Medulla oblongata (tissue), 1 donor: ENCODE results near the gene NBPF20.
"Not testable (repeated sequence)": the region's sequence is repeated elsewhere in the genome, so short reads cannot be mapped to it uniquely, and the experiment has no call there.

Experiments
- DNase-seq: peaks from one replicate; pipeline ENCODE4 v3.0.0-alpha.2; 2015; ENCODE audit errors: extremely low spot score

The NBPF20 gene

GRCh38 chr1:145425436-145426029 lies at the start of gene NBPF20:
Gene NBPF20, minus strand, starts transcription at chr1:145425603. Its CDS starts 20,331 bp downstream, at chr1:145405272.
- DNase-seq = peak; percentile 77

GRCh38 chr1:145474837-145475368 lies 49.5 kb upstream of the NBPF20 start:
- not testable (repeated sequence) for DNase-seq

GRCh38 chr1:145472731-145473130 lies 47.3 kb upstream of the NBPF20 start:
- not testable (repeated sequence) for DNase-seq

- DNase-seq = not testable (repeated sequence)
Measured at GRCh38 chr1:145471365-145471764, 46.0 kb upstream of the NBPF20 start.

- DNase-seq = peak; percentile 54
Measured at GRCh38 chr1:145465405-145466144, 40.2 kb upstream of the NBPF20 start.

GRCh38 chr1:145464708-145465336 lies 39.4 kb upstream of the NBPF20 start:
- DNase-seq = not testable (repeated sequence)

GRCh38 chr1:145464017-145464416 lies 38.6 kb upstream of the NBPF20 start:
- not testable (repeated sequence) for DNase-seq

- DNase-seq = not testable (repeated sequence)
Measured at GRCh38 chr1:145460684-145461083, 35.3 kb upstream of the NBPF20 start.

GRCh38 chr1:145460048-145460447 lies 34.6 kb upstream of the NBPF20 start:
- not testable (repeated sequence) for DNase-seq

- not testable (repeated sequence) for DNase-seq
Measured at GRCh38 chr1:145459591-145459990, 34.2 kb upstream of the NBPF20 start.

GRCh38 chr1:145459063-145459462 lies 33.7 kb upstream of the NBPF20 start:
- DNase-seq = not testable (repeated sequence)

GRCh38 chr1:145454824-145455177 lies 29.4 kb upstream of the NBPF20 start:
- DNase-seq = not testable (repeated sequence)

GRCh38 chr1:145453873-145454823 lies 28.7 kb upstream of the NBPF20 start:
- DNase-seq = not testable (repeated sequence)

- DNase-seq = not testable (repeated sequence)
Measured at GRCh38 chr1:145452506-145452905, 27.1 kb upstream of the NBPF20 start.

- DNase-seq = not testable (repeated sequence)
Measured at GRCh38 chr1:145451914-145452313, 26.5 kb upstream of the NBPF20 start.

GRCh38 chr1:145445219-145445618 lies 19.8 kb upstream of the NBPF20 start:
- not testable (repeated sequence) for DNase-seq

GRCh38 chr1:145442340-145442739 lies 16.9 kb upstream of the NBPF20 start:
- not testable (repeated sequence) for DNase-seq

- not testable (repeated sequence) for DNase-seq
Measured at GRCh38 chr1:145431363-145432256, 6.2 kb upstream of the NBPF20 start.

- DNase-seq = not testable (repeated sequence)
Measured at GRCh38 chr1:145430830-145431229, 5.4 kb upstream of the NBPF20 start.

GRCh38 chr1:145429329-145429728 lies 3.9 kb upstream of the NBPF20 start:
- DNase-seq = not testable (repeated sequence)
